HT-29 (cell line): ENCODE data around the gene AP2M1. TPM values are rescaled to one million over a fixed set of nuclear protein-coding genes. Genes with fewer than 3 reads are reported as not detected.

ENCODE experiments used
- DNase-seq: peaks from one replicate; pipeline ENCODE4 v3.0.0-alpha.2; 2015; ENCODE audit warnings: low spot score
- total RNA-seq: library from RNA; depleted of rRNA; stranded (reverse); fragments of >200 nt; shearing (Covaris generic); gene quantifications from 2 replicates; pipeline ENCODE4 v1.2.3, GENCODE V29; 2014; rRNA removed

AP2M1 gene
- 280 and 309 TPM in 2 replicates for total RNA-seq

DNA sequence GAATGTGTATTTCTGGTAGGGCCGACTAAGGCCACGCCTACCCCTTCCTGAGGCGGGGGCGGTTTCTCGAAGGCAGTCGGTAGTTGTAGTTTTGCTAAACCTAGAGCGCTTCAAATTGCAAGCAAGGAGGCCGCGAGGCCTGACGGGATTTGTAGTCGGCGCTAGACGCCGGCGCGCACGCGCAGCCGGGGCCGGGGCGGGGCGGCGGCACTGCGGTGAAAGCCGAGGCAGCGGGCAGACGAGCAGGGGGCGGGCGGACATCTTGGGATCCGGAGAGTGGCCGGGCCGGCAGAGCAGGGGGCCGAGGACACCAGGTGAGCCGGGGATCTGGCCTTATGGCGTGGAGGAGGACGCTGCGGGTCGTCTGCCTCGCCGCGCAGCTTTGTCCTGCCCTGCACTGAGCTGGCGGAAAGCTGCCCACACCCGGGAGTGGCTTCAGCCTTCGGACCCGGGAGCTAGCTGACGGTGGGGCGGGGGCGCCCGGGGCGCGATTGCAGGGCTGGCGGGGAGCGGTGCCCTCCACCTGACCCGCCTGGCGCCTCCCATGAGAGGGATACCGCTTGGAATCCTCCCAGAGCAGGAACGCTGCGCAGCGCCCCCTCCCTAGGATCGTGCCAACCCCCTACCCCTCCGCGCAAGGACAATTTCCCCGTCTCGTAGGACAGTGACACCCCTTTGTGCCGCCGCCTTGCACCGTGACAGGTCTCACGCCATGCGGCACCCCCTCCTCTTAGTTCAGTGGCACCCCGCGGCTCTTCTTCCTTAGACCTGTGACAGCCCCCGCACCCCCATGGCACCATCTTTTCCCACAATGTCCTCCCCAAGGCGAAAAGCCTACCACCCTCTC lies at the start of gene AP2M1:
TSS of gene AP2M1 (plus strand) at position 210 of the 847 bp plus-strand sequence. CDS start 2,139 bp downstream, outside the sequence.
- peak; percentile 98 for DNase-seq

GRCh38 chr3:184126006-184126405 lies 48.6 kb upstream of the AP2M1 start:
- no peak for DNase-seq

- DNase-seq, result peak; percentile 60
Observed at GRCh38 chr3:184129012-184129411, 45.6 kb upstream of the AP2M1 start.

- no peak for DNase-seq
Observed at GRCh38 chr3:184132945-184133344, 41.7 kb upstream of the AP2M1 start.

GRCh38 chr3:184133840-184134745 lies 40.6 kb upstream of the AP2M1 start:
- DNase-seq, result peak; percentile 85

- no peak for DNase-seq
Observed at GRCh38 chr3:184134746-184135148, 39.9 kb upstream of the AP2M1 start.

DNA sequence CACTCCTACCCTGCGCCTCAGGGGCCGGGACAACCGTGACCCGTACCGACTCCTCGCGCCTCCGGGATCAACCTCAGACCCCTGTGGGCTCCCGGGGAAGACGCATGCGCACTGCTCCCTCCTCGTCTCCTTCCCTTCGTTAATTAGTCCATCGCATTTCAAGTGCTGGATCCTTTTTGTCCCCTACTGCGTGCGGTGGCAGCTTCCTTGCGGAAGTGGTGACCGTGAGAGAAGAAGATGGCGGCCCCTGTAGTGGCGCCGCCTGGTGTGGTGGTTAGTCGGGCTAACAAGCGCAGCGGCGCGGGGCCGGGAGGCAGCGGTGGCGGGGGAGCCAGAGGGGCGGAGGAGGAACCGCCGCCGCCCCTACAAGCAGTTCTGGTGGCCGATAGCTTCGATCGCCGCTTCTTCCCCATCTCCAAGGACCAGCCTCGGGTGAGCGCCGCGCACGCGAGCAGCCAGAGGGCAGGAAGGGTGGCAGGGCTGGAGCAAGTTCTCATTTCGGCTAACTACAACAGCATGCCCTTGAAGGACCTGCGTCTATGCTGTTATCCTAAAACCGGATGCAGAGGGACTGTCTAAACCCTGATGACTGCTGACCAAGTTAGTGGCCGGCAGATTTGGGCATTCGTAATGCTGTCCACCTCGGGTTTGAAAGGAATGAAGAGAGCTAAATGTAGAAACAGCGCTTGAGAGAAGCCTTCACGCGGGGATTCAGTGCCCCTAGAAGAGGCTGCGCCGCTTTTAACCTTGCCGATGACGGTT lies 39.3 kb upstream of the AP2M1 start, which contains the start of gene EIF2B5:
TSS of gene EIF2B5 (plus strand) at position 210 of the 762 bp plus-strand sequence. CDS start at position 238, 28 bp downstream.
- peak; percentile 87 for DNase-seq

DNA sequence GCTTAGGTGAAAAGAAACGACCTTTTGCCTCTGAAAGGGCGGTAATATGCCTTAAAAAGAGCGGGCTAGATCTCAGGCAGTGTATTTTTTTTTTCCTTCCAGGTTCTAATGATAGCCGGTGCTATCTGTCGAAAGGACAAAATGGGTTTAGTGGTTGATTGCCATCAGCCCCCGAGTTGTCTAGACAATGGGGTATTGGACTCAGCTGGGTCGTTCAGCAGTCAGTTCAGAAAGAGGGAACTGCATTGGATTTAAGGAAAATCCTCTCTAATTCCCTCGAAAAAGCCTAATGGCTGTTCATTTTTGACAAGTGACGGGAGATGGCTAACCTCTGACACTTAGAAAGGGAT lies 38.8 kb upstream of the AP2M1 start:
- DNase-seq, result no peak

- DNase-seq, result no peak
Observed at GRCh38 chr3:184140436-184140835, 34.2 kb upstream of the AP2M1 start.

GRCh38 chr3:184142199-184142598 lies 32.5 kb upstream of the AP2M1 start:
- no peak for DNase-seq

- no peak for DNase-seq
Observed at GRCh38 chr3:184143327-184143726, 31.3 kb upstream of the AP2M1 start.

- no peak for DNase-seq
Observed at GRCh38 chr3:184144505-184144904, 30.1 kb upstream of the AP2M1 start.

DNA sequence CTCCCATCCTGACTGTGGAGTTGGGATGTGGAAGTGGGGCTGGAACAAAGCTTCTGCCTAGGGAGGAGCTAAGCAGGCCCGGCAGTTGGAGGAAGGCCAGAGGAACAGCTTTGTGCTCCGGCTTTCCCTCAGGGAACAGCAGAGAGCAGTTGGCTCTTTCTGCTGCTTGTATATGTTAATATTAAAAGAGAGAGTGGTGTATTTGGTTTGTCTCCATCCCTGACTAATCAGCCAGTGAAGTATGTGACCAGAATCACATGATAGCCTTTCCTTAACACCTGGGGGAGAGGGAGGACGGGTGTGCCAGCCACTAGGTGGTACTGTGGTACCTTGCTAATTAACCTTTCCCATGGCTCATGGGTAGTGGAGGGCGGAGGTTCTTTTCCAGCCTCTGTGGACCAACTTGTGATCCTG lies 29.5 kb upstream of the AP2M1 start:
- peak; percentile 80 for DNase-seq

- no peak for DNase-seq
Observed at GRCh38 chr3:184145751-184146270, 28.8 kb upstream of the AP2M1 start.

DNA sequence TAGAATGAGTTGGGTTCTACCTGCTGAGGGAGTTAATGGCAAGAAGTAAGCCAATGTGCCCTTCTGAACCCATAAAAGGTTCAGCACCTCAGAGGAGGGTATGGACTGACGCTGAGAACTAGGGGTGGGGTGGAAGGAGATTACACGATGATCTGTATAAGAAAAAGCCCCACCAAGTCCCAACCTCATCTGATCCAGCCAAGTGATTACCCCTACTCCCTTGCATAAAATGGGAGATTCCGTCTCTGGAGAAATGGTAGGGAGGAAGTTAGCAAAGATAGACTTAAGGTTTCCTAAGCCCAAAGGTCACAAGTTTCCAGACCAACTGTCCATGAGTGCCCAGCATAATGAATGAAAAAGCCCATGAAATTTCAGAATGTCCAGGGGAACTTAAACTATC lies 26.6 kb upstream of the AP2M1 start:
- no peak for DNase-seq

DNA sequence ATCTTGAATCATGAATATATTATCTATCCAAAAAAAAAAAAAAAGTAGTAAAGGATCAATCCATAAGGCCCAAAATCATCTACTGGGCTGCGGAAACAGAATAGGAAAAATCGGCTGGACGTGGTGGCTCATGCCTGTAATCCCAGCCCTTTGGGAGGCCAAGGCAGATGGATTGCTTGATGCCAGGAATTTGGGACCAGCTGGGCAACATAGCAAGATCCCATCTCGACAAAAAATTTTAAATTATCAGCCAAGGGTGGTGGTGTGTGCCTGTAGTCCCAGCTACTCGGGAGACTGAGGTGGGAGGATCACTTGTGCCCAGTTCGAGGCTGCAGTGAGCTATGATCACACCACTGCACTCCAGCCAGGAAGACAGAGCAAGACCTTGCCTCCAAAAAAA lies 25.5 kb upstream of the AP2M1 start:
- no peak for DNase-seq

GRCh38 chr3:184149770-184150169 lies 24.9 kb upstream of the AP2M1 start:
- peak; percentile 45 for DNase-seq

DNA sequence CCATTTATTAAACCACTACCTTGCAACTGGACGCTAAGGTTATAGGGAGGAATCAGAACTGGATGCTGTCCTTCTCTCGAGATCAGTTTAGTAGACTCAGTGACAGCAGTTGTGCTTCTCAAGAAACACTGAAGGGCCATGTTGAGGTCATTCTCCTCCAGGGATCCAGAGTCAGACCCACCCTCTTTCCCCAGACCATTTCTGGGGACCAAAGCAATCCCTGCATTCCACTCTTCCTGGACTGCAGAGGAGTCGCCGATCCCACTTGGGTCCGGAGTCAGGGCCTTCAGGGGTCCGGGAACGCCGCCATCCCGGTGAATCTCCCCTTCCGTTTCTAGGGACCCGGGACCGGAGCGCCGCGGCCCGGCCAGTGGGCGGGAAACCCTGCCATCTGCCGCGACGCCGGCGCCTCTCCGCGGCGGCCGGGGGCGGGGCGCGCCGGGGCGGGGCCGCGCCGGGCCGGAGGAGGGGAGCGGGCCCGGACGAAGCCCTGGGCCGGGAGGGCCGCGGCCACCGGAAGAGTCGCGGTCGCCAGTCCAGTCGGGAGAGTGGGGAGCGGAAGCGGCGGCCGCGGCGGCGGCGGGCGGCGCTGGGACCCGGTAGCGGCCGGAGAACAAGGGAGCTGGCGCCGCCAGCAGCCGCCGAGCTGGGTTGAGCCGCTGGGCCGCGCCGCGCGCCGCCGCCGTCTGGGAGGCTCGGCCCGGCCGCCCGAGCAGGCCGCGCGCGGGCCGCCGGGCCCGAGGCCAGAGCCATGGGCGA lies 19.6 kb upstream of the AP2M1 start, which contains the start of gene DVL3:
TSS of gene DVL3 (plus strand) at position 493 of the 759 bp plus-strand sequence. CDS start at position 752, 259 bp downstream.
- peak; percentile 71 for DNase-seq

DNA sequence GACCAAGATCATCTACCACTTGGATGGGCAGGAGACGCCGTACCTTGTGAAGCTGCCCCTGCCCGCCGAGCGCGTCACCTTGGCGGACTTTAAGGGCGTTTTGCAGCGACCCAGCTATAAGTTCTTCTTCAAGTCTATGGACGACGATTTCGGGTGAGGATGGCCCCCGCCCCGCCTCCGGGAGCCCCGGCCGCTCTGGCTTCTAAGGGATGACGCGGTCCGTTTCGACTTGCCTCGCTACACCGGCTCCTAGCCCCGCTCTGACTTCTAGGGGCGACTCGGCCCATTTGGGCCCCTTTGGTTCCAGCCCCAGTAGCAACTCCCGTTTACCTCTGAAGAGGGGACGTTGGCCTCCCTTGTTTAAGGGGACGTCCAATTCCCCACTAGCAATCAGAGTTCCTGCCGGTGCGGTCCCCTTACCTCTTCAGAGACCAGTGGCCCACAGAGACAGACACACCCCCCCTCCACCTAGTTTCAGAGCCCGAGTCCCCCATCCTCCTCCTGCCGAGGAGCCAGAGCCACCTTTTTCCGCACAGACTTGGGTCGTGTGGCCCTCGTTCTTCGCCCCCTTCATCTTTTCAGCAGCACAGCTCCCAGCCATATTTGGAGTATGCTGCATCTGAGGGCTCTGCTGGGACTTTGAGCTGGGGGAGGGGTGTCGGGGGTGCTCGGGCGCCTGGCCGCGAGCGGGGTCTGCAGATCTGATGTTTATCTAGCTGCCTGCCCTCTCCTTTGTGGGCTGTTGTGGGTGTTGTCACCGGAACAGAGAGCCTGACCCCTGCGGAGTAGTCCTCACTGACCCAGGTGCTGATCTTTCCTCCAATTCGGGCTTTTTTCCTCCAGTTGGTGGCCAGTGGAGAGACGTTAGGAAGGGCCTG lies 18.8 kb upstream of the AP2M1 start:
- peak; percentile 33 for DNase-seq
